HUDEP-2 (cell line): Measurements from ENCODE around the gene PAK4.

Experiments used
- DNase-seq, 76 experiments: peaks; one replicate each; lab custom pipeline; 2025; ENCODE audit not compliant: unreplicated experiment in 76 of 76; lab: John Stamatoyannopoulos, UW

Gene PAK4

GRCh38 chr19:39175564-39175963 lies 50.0 kb downstream of the PAK4 start:
- DNase-seq = no peak

DNA sequence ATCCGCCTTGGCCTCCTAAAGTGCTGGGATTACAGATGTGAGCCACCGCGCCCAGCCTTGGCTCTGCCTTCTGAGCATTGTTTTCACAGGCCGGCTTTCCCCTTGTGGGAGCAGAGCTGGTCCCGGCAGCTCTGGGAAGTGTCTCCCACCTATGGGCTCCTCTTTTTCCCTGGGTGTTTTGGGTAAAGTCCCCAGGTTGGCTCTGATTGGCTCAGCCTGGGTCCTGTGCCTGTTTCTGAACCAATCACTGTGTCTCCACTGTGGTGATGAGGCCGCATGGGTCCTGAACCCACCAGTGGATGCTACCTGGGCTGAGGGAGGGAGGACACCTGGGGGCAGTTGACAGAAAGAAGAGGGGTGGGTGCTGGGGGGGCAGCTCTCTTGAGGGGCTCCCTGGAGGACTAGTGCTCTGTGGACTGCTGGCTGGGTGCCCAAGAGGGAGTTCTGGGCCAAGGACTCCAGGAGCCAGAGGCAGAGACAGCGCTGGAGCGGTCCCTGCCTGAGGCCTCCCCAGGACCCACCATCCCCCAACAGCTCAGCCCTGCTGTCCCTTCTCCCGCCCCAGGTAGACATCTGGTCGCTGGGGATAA lies 51.6 kb downstream of the PAK4 start:
- DNase-seq = no peak

DNA sequence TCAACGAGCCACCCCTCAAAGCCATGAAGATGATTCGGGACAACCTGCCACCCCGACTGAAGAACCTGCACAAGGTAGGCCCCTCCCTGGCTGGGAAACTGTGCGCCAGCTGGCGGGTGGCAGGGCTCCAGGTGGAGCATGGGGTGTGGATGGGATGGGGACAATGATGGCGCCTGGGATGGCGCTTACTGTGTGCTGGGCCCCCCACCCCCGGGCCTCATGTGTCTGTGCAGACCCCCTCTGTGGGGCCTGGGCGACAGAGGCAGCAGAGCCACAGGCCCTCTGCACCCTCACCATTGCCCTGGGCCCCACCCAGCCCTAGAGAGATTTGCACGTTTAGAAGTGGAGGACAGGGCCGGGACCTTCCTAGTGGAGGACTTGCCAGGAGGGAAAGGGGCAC lies 52.1 kb downstream of the PAK4 start:
- DNase-seq = no peak

GRCh38 chr19:39178296-39179006 lies 52.9 kb downstream of the PAK4 start:
- DNase-seq = no peak

DNA sequence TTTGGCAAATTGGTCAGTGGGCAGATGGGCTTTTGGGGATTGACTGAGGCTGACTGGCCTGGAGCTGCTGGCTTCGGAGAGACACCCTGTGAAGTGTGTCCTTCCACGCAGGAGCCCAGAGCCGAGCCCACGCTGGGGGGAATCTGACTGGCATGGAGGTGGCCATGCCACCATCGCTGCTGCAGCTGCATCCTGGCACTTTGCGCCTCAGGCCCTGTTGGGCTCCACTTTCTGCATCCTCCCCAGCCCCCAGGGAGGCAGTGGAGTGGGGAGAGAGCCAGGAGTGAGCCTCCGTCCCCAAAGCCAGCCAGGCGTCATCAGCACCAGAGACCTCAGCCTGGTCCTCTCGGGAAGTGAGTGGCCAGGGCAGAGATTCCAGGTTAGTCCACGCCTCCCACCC lies 54.2 kb downstream of the PAK4 start:
- DNase-seq = no peak

- DNase-seq = no peak
These were observed 55.2 kb downstream of the PAK4 start for GRCh38 chr19:39180749-39181148.

GRCh38 chr19:39181500-39182173 lies 56.1 kb downstream of the PAK4 start:
- DNase-seq = no peak

DNA sequence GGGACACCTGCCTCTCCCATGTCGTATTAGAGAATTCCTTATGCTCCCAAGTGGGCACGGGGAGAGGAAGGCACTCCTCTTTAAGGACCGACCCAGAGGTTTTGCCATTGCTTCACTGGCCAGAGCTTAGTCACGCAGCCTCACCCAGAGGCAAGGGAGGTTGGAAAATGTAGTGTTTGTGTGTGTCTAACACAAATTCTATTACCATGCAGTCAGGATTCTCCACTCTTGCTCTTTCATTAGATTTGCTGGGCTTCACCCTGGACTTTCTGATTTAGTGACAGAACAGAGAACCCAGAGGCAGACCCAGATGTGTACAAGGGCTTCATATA lies 56.6 kb downstream of the PAK4 start:
- DNase-seq = no peak

GRCh38 chr19:39183104-39183503 lies 57.5 kb downstream of the PAK4 start:
- DNase-seq = no peak

GRCh38 chr19:39186391-39186790 lies 60.8 kb downstream of the PAK4 start:
- DNase-seq = no peak

DNA sequence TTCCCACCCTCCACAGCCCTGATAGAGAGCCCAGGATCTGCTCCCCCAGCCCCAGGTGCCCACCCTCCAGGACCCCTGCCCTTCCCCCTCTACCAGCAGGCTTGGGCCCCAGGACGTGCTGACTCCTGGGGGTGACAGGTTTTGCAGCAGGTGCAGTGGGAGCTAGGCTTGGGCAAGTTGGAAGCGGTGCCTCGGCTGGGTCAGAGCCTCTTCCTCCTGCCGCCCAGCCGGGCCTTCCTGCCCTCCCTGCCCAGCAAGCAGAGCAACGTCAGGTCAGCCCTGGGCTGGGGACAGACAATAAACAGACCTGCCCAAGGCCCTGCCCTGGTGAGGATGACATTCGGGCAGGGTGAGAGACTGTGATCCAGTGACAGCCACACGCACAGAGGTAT lies 62.0 kb downstream of the PAK4 start:
- DNase-seq = no peak

GRCh38 chr19:39188960-39189359 lies 63.4 kb downstream of the PAK4 start:
- DNase-seq = no peak

GRCh38 chr19:39190768-39191167 lies 65.2 kb downstream of the PAK4 start:
- DNase-seq = no peak

GRCh38 chr19:39192846-39193245 lies 67.3 kb downstream of the PAK4 start:
- DNase-seq = no peak

DNA sequence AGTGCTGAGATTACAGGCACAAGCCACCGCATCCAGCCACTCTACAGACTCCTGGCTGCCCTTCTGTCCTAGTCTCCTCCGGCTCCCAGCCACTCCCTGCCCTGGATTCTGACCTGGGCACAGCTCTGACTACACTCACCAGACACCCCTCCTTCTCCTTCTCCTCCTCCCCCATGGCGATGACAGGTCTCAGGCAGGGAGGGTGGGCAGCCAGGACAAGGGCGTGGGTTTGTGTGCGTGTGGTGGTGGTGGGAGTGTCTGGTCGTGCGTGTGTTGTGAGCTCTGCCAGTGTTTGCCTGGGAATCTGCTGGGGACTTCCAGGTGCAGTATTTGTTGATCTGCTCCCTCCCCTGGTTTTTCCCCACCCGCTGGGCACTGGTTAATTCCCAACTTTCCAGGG lies 68.2 kb downstream of the PAK4 start:
- no peak for DNase-seq

DNA sequence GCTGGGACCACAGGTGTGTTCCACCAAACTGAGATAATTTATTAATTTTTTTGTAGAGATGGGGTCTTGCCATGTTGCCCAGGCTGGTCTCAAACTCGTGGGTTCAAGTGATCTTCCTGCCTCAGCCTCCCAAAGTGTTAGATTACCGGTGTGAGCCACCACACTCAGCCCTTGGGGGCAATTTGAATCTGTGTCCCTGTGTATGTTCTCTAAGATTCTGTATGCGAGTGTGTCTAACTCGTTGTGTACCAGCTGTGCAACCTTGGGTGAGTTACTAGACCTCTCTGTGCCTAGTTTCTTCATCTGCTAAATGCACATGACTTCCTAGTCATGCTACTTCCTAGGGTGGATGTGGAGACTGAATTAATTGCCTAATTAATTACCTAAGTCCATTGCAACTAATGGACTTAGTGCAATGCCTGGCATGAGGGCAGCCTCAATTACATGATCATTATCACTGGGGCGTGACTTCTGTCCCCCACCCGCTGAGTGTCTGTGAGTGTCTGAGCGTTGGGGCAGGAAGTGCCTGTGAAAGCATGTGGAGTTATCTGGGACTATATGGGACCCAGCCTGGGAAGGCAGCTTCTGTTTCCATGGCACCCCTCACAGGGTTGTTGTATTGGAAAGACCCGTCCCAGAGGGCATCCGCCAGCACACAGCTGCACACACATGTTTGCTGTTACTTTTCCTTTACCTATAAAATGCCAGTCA lies 69.4 kb downstream of the PAK4 start:
- DNase-seq = no peak

DNA sequence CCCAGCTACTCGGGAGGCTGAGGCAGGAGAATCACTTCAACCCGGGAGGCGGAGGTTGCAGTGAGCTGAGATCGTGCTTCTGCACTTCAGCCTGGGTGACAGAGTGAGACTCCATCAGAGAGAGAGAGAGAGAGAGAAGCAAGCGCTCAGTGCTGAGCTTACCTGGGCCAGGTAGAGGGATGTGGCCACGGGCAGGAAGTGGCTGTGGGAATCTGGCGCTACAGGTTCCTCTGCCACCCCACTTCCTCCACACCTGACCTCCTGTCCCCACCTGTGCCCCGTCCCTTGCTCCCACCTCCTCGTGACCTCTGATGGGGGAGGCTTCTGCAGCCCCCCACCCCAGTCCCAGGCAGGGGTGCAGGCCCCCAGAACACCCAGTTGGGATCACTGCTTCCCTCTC lies 70.2 kb downstream of the PAK4 start:
- no peak for DNase-seq

DNA sequence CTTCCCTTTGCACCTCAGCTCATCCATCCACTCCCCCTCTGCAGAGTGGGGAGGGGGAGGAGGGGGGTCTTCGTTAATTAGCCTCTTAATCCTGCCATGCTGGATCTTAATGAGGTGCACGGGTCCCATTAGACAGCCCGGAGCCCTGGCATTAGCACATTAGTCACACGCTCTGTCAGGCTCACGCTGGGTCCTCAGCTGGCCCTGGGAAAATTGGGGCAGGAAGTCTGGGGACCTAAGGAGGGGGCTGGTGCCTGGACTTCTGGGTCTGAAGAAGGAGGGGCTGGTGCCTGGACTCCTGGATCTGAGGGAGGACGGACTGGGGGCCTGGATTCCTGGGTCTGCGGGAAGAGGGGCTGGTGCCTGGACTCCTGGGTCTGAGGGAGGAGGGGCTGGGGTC lies 70.7 kb downstream of the PAK4 start:
- DNase-seq = no peak

- no peak for DNase-seq
These were observed 71.4 kb downstream of the PAK4 start, which contains the start of gene NCCRP1 for GRCh38 chr19:39196860-39197562. TSS of gene NCCRP1 (plus strand) at chr19:39196964. CDS start at chr19:39196983, 19 bp downstream.

GRCh38 chr19:39197808-39198207 lies 72.2 kb downstream of the PAK4 start:
- DNase-seq = no peak

GRCh38 chr19:39199025-39199424 lies 73.4 kb downstream of the PAK4 start:
- DNase-seq = peak in 5 of 76 experiments; percentile 16 to 42 (median 31)
